MM.1S (cell line): ENCODE data around the gene HABP2.

Experiments
- DNase-seq: peaks from one replicate; pipeline ENCODE4 v3.0.0-alpha.2; 2015
- H2AFZ ChIP-seq: fragments of 300-600 bp; sonication (generic); 2 replicates; pipeline ENCODE4 v1.6.0; 2016; ENCODE audit warnings: antibody characterized with exemption, low read length
- H3F3A ChIP-seq: fragments of 300-600 bp; sonication (generic); 2 replicates; pipeline ENCODE4 v1.6.1; 2016; ENCODE audit warnings: mild to moderate bottlenecking, antibody characterized with exemption, low read length, moderate library complexity, mixed read lengths; ENCODE audit not compliant: insufficient read depth
- H3K27ac ChIP-seq: fragments of 300-600 bp; sonication (generic); 2 replicates; pipeline ENCODE4 v1.5.1; 2016; ENCODE audit warnings: mild to moderate bottlenecking, low read length
- H3K27me3 ChIP-seq: fragments of 300-600 bp; sonication (generic); replicated peaks from 2 replicates; pipeline ENCODE4 v1.6.0; 2016; ENCODE audit warnings: low read length; ENCODE audit not compliant: insufficient read depth
- H3K36me3 ChIP-seq: fragments of 300-600 bp; sonication (generic); replicated peaks from 2 replicates; pipeline ENCODE4 v1.6.1; 2016; ENCODE audit warnings: mild to moderate bottlenecking, low read length, mixed read lengths; ENCODE audit not compliant: insufficient read depth
- H3K4me1 ChIP-seq: fragments of 300-600 bp; sonication (generic); 2 replicates; pipeline ENCODE4 v1.6.1; 2016; ENCODE audit warnings: low read length, mixed read lengths
- H3K4me2 ChIP-seq: fragments of 300-600 bp; sonication (generic); 2 replicates; pipeline ENCODE4 v1.6.0; 2016; ENCODE audit warnings: low read depth, low read length
- H3K4me3 ChIP-seq: fragments of 300-600 bp; sonication (generic); 2 replicates; pipeline ENCODE4 v1.5.1; 2016; ENCODE audit warnings: low read length, mixed read lengths
- H3K79me2 ChIP-seq: fragments of 300-600 bp; sonication (generic); 2 replicates; pipeline ENCODE4 v1.6.1; 2016; ENCODE audit warnings: mixed run types, low read length, mixed read lengths
- H3K9ac ChIP-seq: fragments of 300-600 bp; sonication (generic); 2 replicates; pipeline ENCODE4 v1.6.1; 2016; ENCODE audit warnings: low read length, mixed read lengths
- H3K9me2 ChIP-seq: fragments of 300-600 bp; sonication (generic); replicated peaks from 2 replicates; pipeline ENCODE4 v1.6.1; 2016; ENCODE audit warnings: mild to moderate bottlenecking, low read length, mixed read lengths; ENCODE audit not compliant: insufficient read depth
- H3K9me3 ChIP-seq: fragments of 300-600 bp; sonication (generic); replicated peaks from 2 replicates; pipeline ENCODE4 v1.6.1; 2016; ENCODE audit warnings: mild to moderate bottlenecking, low read length, mixed read lengths; ENCODE audit not compliant: insufficient read depth
- H4K20me1 ChIP-seq: fragments of 300-600 bp; sonication (generic); 2 replicates; pipeline ENCODE4 v1.6.1; 2016; ENCODE audit warnings: mild to moderate bottlenecking, low read length, moderate library complexity, mixed read lengths; ENCODE audit not compliant: insufficient read depth
- CTCF ChIP-seq: fragments of 300-600 bp; sonication (generic); IDR thresholded peaks from 2 replicates; pipeline ENCODE4 v1.5.1; 2016; ENCODE audit warnings: antibody characterized with exemption, low read length, mixed read lengths
- EZH2 ChIP-seq: fragments of 300-600 bp; sonication (generic); optimal IDR thresholded peaks from 2 replicates; pipeline ENCODE3; 2017; ENCODE audit warnings: low read depth, mild to moderate bottlenecking, antibody characterized with exemption, low read length, mixed read lengths
- EZH2phosphoT487 ChIP-seq: fragments of 300-600 bp; sonication (generic); IDR thresholded peaks from 2 replicates; pipeline ENCODE4 v1.6.1; 2018; ENCODE audit warnings: antibody characterized with exemption, low read length

The HABP2 gene

GRCh38 chr10:113628607-113629153 is 75.8 kb downstream of the HABP2 start:
- no peak for TF ChIP-seq CTCF
- no peak for TF ChIP-seq EZH2
- no peak for TF ChIP-seq EZH2phosphoT487
- Histone ChIP-seq H3F3A (no peaks in the 10 kb centered on the region), H3K27me3 (no peaks in the 10 kb centered on the region), H3K4me1 (no peaks in the 10 kb centered on the region), H3K9me3 (no peaks in the 10 kb centered on the region), H3K4me2 (no peak overlapping the region), H3K27ac (no peak overlapping the region), H3K9ac (no peak overlapping the region), H2AFZ (no peak overlapping the region), H3K4me3 (no peak overlapping the region), H3K9me2 (no peaks in the 10 kb centered on the region), H4K20me1 (no peaks in the 10 kb centered on the region), H3K36me3 (no peaks in the 10 kb centered on the region), H3K79me2 (no peaks in the 10 kb centered on the region)
- DNase-seq, result no peak

- Histone ChIP-seq H4K20me1 (no peaks in the 10 kb centered on the region), H3K4me2 (no peak overlapping the region), H3K4me3 (no peak overlapping the region), H3K9ac (no peak overlapping the region), H3K79me2 (no peaks in the 10 kb centered on the region), H3K27ac (no peak overlapping the region), H3K4me1 (no peaks in the 10 kb centered on the region), H2AFZ (no peak overlapping the region), H3K27me3 (no peaks in the 10 kb centered on the region), H3F3A (no peaks in the 10 kb centered on the region), H3K36me3 (no peaks in the 10 kb centered on the region), H3K9me2 (no peaks in the 10 kb centered on the region), H3K9me3 (no peaks in the 10 kb centered on the region)
- TF ChIP-seq EZH2 (no peak), CTCF (no peak), EZH2phosphoT487 (no peak)
- no peak for DNase-seq
Observed at GRCh38 chr10:113630929-113631533, 78.2 kb downstream of the HABP2 start.

GRCh38 chr10:113631684-113632367 is 79.0 kb downstream of the HABP2 start:
- H3K4me3 ChIP-seq, result no peak overlapping the region
- H3K36me3 ChIP-seq, result no peaks in the 10 kb centered on the region
- no peak overlapping the region for H3K4me2 ChIP-seq
- DNase-seq, result no peak
- H3K27me3 ChIP-seq, result no peaks in the 10 kb centered on the region
- H3K27ac ChIP-seq, result no peak overlapping the region
- no peaks in the 10 kb centered on the region for H3K79me2 ChIP-seq
- no peaks in the 10 kb centered on the region for H3K4me1 ChIP-seq
- no peaks in the 10 kb centered on the region for H3K9me3 ChIP-seq
- TF ChIP-seq EZH2phosphoT487, result no peak
- TF ChIP-seq CTCF, result no peak
- no peak for TF ChIP-seq EZH2
- no peaks in the 10 kb centered on the region for H3F3A ChIP-seq
- H3K9ac ChIP-seq, result no peak overlapping the region
- no peaks in the 10 kb centered on the region for H4K20me1 ChIP-seq
- no peaks in the 10 kb centered on the region for H3K9me2 ChIP-seq
- no peak overlapping the region for H2AFZ ChIP-seq
